Activated naive CD4-positive, alpha-beta T cell treated with anti-CD3 and anti-CD28 coated beads, Interleukin-2, amount 50 U/mL, for 72 hours (primary cell): ENCODE results near the gene ZNF263. TPM values are rescaled to one million over a fixed set of nuclear protein-coding genes. Genes with fewer than 3 reads are reported as not detected.
"Not testable (repeated sequence)": the region's sequence is repeated elsewhere in the genome, so short reads cannot be mapped to it uniquely, and the experiment has no call there.

Experiments
- ATAC-seq, 2 donors: fragments of 150-1000 bp; cut with Tn5 transposase; 2 replicates each; pipeline ENCODE4 v1.10.0; 2021; ENCODE audit warnings: mild to moderate bottlenecking in 2 of 2, moderate library complexity in 2 of 2
- DNase-seq, 2 donors: peaks; one replicate each; pipeline ENCODE4 v3.0.0; 2021 to 2022; ENCODE audit warnings: low spot score in 2 of 2
- H3K27ac Mint-ChIP-seq, 2 donors: one replicate each; pipeline ENCODE4 v1.8.0; 2022; ENCODE audit warnings: mild to moderate bottlenecking in 2 of 2, mixed read lengths in 2 of 2
- H3K36me3 Mint-ChIP-seq, 2 donors: one replicate each; pipeline ENCODE4 v1.8.0; 2022; ENCODE audit warnings: mixed read lengths in 2 of 2
- H3K9me3 Mint-ChIP-seq, 2 donors: one replicate each; pipeline ENCODE4 v1.8.0; 2022; ENCODE audit warnings: mixed read lengths in 2 of 2
- total RNA-seq, 2 donors: library from RNA; stranded (reverse); gene quantifications; one replicate each; pipeline ENCODE4 v1.2.3, GENCODE V29; 2022

ZNF263 gene
- total RNA-seq, 2 donors from 2014 or later = 16.2 to 20.6 TPM

GRCh38 chr16:3259836-3260235 is 23.5 kb upstream of the ZNF263 start:
- Mint-ChIP-seq H3K27ac (no peak overlapping the region), H3K36me3 (peaks cover 11 to 12% of the 10 kb centered on the region in 2 donors), H3K9me3 (peaks cover 3 to 7% of the 10 kb centered on the region in 2 donors)
- ATAC-seq = no peak
- no peak for DNase-seq

- Mint-ChIP-seq H3K36me3 (peaks cover 13 to 17% of the 10 kb centered on the region in 2 donors), H3K27ac (peak overlapping the region; percentile 1 to 98), H3K9me3 (peaks cover 4 to 7% of the 10 kb centered on the region in 2 donors)
- ATAC-seq = no peak
- DNase-seq = no peak
These were observed 20.8 kb upstream of the ZNF263 start for GRCh38 chr16:3262517-3262916.

- DNase-seq = peak; percentile 96 to 97
- peaks cover 4 to 11% of the 10 kb centered on the region in 2 donors for H3K9me3 Mint-ChIP-seq
- peak; percentile 82 to 87 for ATAC-seq
- H3K36me3 Mint-ChIP-seq = peaks cover 17 to 21% of the 10 kb centered on the region in 2 donors
- peak overlapping the region; percentile 63 to 98 for H3K27ac Mint-ChIP-seq
These were observed 18.9 kb upstream of the ZNF263 start for GRCh38 chr16:3264137-3265036.

GRCh38 chr16:3266873-3267537 is 16.3 kb upstream of the ZNF263 start:
- Mint-ChIP-seq H3K9me3 (peaks cover 4 to 8% of the 10 kb centered on the region in 2 donors), H3K36me3 (peaks cover 18 to 21% of the 10 kb centered on the region in 2 donors), H3K27ac (no peak overlapping the region)
- DNase-seq (no peak), ATAC-seq (no peak)

- H3K36me3 Mint-ChIP-seq = peaks cover 16 to 19% of the 10 kb centered on the region in 2 donors
- H3K27ac Mint-ChIP-seq = no peak overlapping the region
- H3K9me3 Mint-ChIP-seq = peaks cover 4 to 5% of the 10 kb centered on the region in 2 donors
- ATAC-seq = no peak
- no peak for DNase-seq
These were observed 15.0 kb upstream of the ZNF263 start for GRCh38 chr16:3268294-3268693.

- H3K36me3 Mint-ChIP-seq, H3K9me3 Mint-ChIP-seq, ATAC-seq: not testable (repeated sequence)
These were observed 12.6 kb upstream of the ZNF263 start for GRCh38 chr16:3270718-3271117.

GRCh38 chr16:3271281-3271680 is 12.0 kb upstream of the ZNF263 start:
- not testable (repeated sequence) for H3K36me3 Mint-ChIP-seq, H3K27ac Mint-ChIP-seq, DNase-seq, ATAC-seq, H3K9me3 Mint-ChIP-seq

More at GRCh38 chr16:3270718-3271117, 12.6 kb upstream of the ZNF263 start:
- DNase-seq, H3K27ac Mint-ChIP-seq: not testable (repeated sequence)

GRCh38 chr16:3274490-3274889 is 8.8 kb upstream of the ZNF263 start:
- Mint-ChIP-seq H3K36me3 (peaks cover 0 to under 1% of the 10 kb centered on the region in 2 donors), H3K9me3 (peaks cover 0 to 5% of the 10 kb centered on the region in 2 donors)
- ATAC-seq = no peak

GRCh38 chr16:3274947-3275346 is 8.3 kb upstream of the ZNF263 start:
- Mint-ChIP-seq H3K27ac (no peak overlapping the region), H3K36me3 (no peaks in the 10 kb centered on the region), H3K9me3 (peaks cover 0 to 4% of the 10 kb centered on the region in 2 donors)
- DNase-seq (no peak), ATAC-seq (no peak)

More at GRCh38 chr16:3274490-3274889, 8.8 kb upstream of the ZNF263 start:
- H3K27ac Mint-ChIP-seq = no peak overlapping the region
- no peak for DNase-seq

- Mint-ChIP-seq H3K9me3 (peaks cover 0 to 4% of the 10 kb centered on the region in 2 donors), H3K27ac (no peak overlapping the region), H3K36me3 (no peaks in the 10 kb centered on the region)
- DNase-seq (no peak), ATAC-seq (no peak)
These were observed 6.6 kb upstream of the ZNF263 start for GRCh38 chr16:3276679-3277078.

- DNase-seq (no peak), ATAC-seq (no peak)
- H3K9me3 Mint-ChIP-seq = peaks cover 0 to 3% of the 10 kb centered on the region in 2 donors
- peaks cover 35 to 38% of the 10 kb centered on the region in 2 donors for H3K36me3 Mint-ChIP-seq
- peak overlapping the region in 1 of 2 donors; percentile 95 for H3K27ac Mint-ChIP-seq
These were observed 2.0 kb upstream of the ZNF263 start for GRCh38 chr16:3281222-3281820.

GRCh38 chr16:3282103-3282729 is 1.1 kb upstream of the ZNF263 start:
- DNase-seq = no peak
- Mint-ChIP-seq H3K36me3 (peaks cover 41 to 45% of the 10 kb centered on the region in 2 donors), H3K9me3 (peaks cover 0 to 3% of the 10 kb centered on the region in 2 donors), H3K27ac (peak overlapping the region; percentile 94 to 95)
- ATAC-seq = peak; percentile 19 to 37

- DNase-seq (no peak), ATAC-seq (no peak)
- Mint-ChIP-seq H3K36me3 (peaks cover 55 to 59% of the 10 kb centered on the region in 2 donors), H3K27ac (peak overlapping the region; percentile 95 to 97), H3K9me3 (peaks cover 0 to 6% of the 10 kb centered on the region in 2 donors)
These were observed 504 bp downstream of the ZNF263 start for GRCh38 chr16:3283543-3284447.

- Mint-ChIP-seq H3K36me3 (peaks cover 67 to 72% of the 10 kb centered on the region in 2 donors), H3K27ac (no peak overlapping the region), H3K9me3 (peaks cover 0 to 10% of the 10 kb centered on the region in 2 donors)
- DNase-seq = no peak
- no peak for ATAC-seq
These were observed 1.8 kb downstream of the ZNF263 start for GRCh38 chr16:3285131-3285530.

- H3K36me3 Mint-ChIP-seq = peaks cover 77 to 92% of the 10 kb centered on the region in 2 donors
- H3K27ac Mint-ChIP-seq = no peak overlapping the region
- peaks cover 25 to 40% of the 10 kb centered on the region in 2 donors for H3K9me3 Mint-ChIP-seq
- ATAC-seq (no peak), DNase-seq (no peak)
These were observed 6.8 kb downstream of the ZNF263 start for GRCh38 chr16:3289998-3290673.
